OCI-LY1 (cell line): Measurements from ENCODE around the gene TOR1A.

Experiments
- CTCF ChIP-seq: fragments of 200-600 bp; sonication (generic), shearing (Covaris generic); IDR thresholded peaks from 2 replicates; pipeline ENCODE4 v1.5.1; 2017; ENCODE audit warnings: mild to moderate bottlenecking, antibody characterized with exemption, low read length, moderate library complexity, mixed read lengths
- EZH2 ChIP-seq: fragments of 200-600 bp; sonication (generic), shearing (Covaris generic); IDR thresholded peaks from 2 replicates; pipeline ENCODE4 v1.8.0; 2017; ENCODE audit warnings: borderline replicate concordance, mixed run types, mild to moderate bottlenecking, antibody characterized with exemption, low read length, moderate library complexity, mixed read lengths

- no peak for TF ChIP-seq CTCF
- TF ChIP-seq EZH2, result no peak
Observed at GRCh38 chr9:129854588-129855110, 30.7 kb upstream of the TOR1A start.
